Mucosa of descending colon (tissue), 3 donors: Measurements from ENCODE around the gene POU2F3. TPM values are rescaled to one million over a fixed set of nuclear protein-coding genes. Genes with fewer than 3 reads are reported as not detected.
A peak's percentile ranks its signal among the peaks of the same experiment; 100 is the strongest.

Experiments
- ATAC-seq: fragments of 200-7000 bp; cut with Tn5 transposase; one replicate; pipeline ENCODE4 v1.9.1; 2020; ENCODE audit warnings: mild to moderate bottlenecking, moderate library complexity
- DNase-seq, 3 donors: peaks; one replicate each; pipeline ENCODE4 v3.0.0-alpha.2; 2020
- H3K36me3 ChIP-seq: fragments of 200-600 bp; one replicate; pipeline ENCODE4 v1.8.0; 2021; ENCODE audit warnings: low read depth, mild to moderate bottlenecking
- H3K4me1 ChIP-seq: fragments of 200-600 bp; one replicate; pipeline ENCODE4 v1.8.0; 2021; ENCODE audit warnings: low read depth, mild to moderate bottlenecking
- H3K4me3 ChIP-seq: fragments of 200-600 bp; one replicate; pipeline ENCODE4 v1.8.0; 2021; ENCODE audit warnings: mild to moderate bottlenecking
- H3K9me3 ChIP-seq: fragments of 200-600 bp; one replicate; pipeline ENCODE4 v1.8.0; 2021; ENCODE audit warnings: mild to moderate bottlenecking
- CTCF ChIP-seq: fragments of 200-600 bp; IDR thresholded peaks from one replicate; pipeline ENCODE4 v1.8.0; 2022; ENCODE audit warnings: antibody characterized with exemption, mild to moderate bottlenecking
- intact Hi-C, 2 donors: fragments of 100-400 bp; cut with DNase I in 1 of 2; cut with micrococcal nuclease in 1 of 2; formaldehyde crosslinking; loops; one replicate each; pipeline versions ENCODE4 v1.11.0 to v1.11.1; 2022; cut with DNase I, micrococcal nuclease
- total RNA-seq, 3 donors: library from RNA; stranded (reverse); fragmentation: NEBNext Ultra II Directional in 2 of 3; extraction: Animal tissue kit (Norgen Biotek cat#: 25700) in 2 of 3; gene quantifications; one replicate each; pipeline versions ENCODE4 v1.2.1 to v1.2.4, GENCODE V29; 2021 to 2023
- donor health status: DM: no; HTN: no; CAD: no; lungs with moderate emphysema.
- donor health status: DM: no; HTN: no; CAD: no.
- donor health status: DM: no; HTN: yes; CAD: no.

Gene POU2F3
- total RNA-seq, 3 donors from 2014 or later: 1.1 to 3.0 (median 2.2) TPM

GRCh38 chr11:120229451-120230424, 10.2 kb upstream of the POU2F3 start:
- DNase-seq: peak in 2 of 3 donors; percentile 42 to 55
- H3K4me1 ChIP-seq: peaks cover 4% of the 10 kb centered on the region
- H3K9me3 ChIP-seq: no peaks in the 10 kb centered on the region
- H3K36me3 ChIP-seq: no peaks in the 10 kb centered on the region
- intact Hi-C loops: loop anchor here (5.0 kb wide), 2 partner anchors 52 to 57 kb away; no protein-coding TSS in a partner anchor
- no peak for ATAC-seq
- peak; percentile 48 for TF ChIP-seq CTCF
- no peak overlapping the region for H3K4me3 ChIP-seq

GRCh38 chr11:120230433-120231071, 9.4 kb upstream of the POU2F3 start:
- Histone ChIP-seq H3K36me3 (no peaks in the 10 kb centered on the region), H3K9me3 (no peaks in the 10 kb centered on the region), H3K4me3 (no peak overlapping the region), H3K4me1 (peaks cover 3% of the 10 kb centered on the region)
- intact Hi-C loops: loop anchor here in 1 of 2 donors (5.0 kb wide), 1 partner anchor 53 kb away; no protein-coding TSS in a partner anchor
- TF ChIP-seq CTCF: no peak
- peak in 1 of 3 donors; percentile 15 for DNase-seq
- ATAC-seq: no peak

GRCh38 chr11:120231963-120232362, 8.0 kb upstream of the POU2F3 start:
- Histone ChIP-seq H3K36me3 (no peaks in the 10 kb centered on the region), H3K4me1 (peaks cover 3% of the 10 kb centered on the region), H3K4me3 (no peak overlapping the region), H3K9me3 (no peaks in the 10 kb centered on the region)
- TF ChIP-seq CTCF: no peak
- DNase-seq (no peak), ATAC-seq (no peak)
- intact Hi-C loops: loop anchor here in 1 of 2 donors (5.0 kb wide), 1 partner anchor 55 kb away; no protein-coding TSS in a partner anchor

- no peak for DNase-seq
- intact Hi-C loops: loop anchor here in 1 of 2 donors (5.0 kb wide), 1 partner anchor 56 kb away; no protein-coding TSS in a partner anchor
- H3K9me3 ChIP-seq: no peaks in the 10 kb centered on the region
- TF ChIP-seq CTCF: no peak
- peaks cover 3% of the 10 kb centered on the region for H3K4me1 ChIP-seq
- ATAC-seq: peak; percentile 80
- no peak overlapping the region for H3K4me3 ChIP-seq
- no peaks in the 10 kb centered on the region for H3K36me3 ChIP-seq
These were observed 6.6 kb upstream of the POU2F3 start for GRCh38 chr11:120233207-120233803.

- peak; percentile 69 for ATAC-seq
- H3K4me3 ChIP-seq: no peak overlapping the region
- H3K4me1 ChIP-seq: peaks cover 6% of the 10 kb centered on the region
- no peaks in the 10 kb centered on the region for H3K9me3 ChIP-seq
- TF ChIP-seq CTCF: peak; percentile 66
- H3K36me3 ChIP-seq: no peaks in the 10 kb centered on the region
- intact Hi-C loops: loop anchor here in 1 of 2 donors (2.0 kb wide), 1 partner anchor 66 kb away; no protein-coding TSS in a partner anchor
- peak in 2 of 3 donors; percentile 83 to 84 for DNase-seq
These were observed 4.8 kb upstream of the POU2F3 start for GRCh38 chr11:120235024-120235628.
